ENCODE results near the gene C1QTNF4.

- no peak for TF ChIP-seq POLR2A (IDR thresholded peaks at IDR 0.05)
- no peak for TF ChIP-seq CTCF (IDR thresholded peaks at IDR 0.05)
- no peak for TF ChIP-seq POLR2AphosphoS5 (IDR thresholded peaks at IDR 0.05)
- TF ChIP-seq EP300 (IDR thresholded peaks at IDR 0.05), result no peak
Observed at GRCh38 chr11:47566149-47566698, 28.0 kb downstream of the C1QTNF4 start.

Measured in upper lobe of left lung (tissue), 4 donors.